HCT116 (cell line): Measurements from ENCODE around the gene ASPRV1.

Experiments
- CTCF ChIP-seq, 3 experiments: fragments of 200-600 bp in 1 of 3; sonication (generic) in 1 of 3; IDR thresholded peaks in 2 of 3; conservative IDR thresholded peaks in 1 of 3; 2 replicates each; pipeline ENCODE4 v1.5.1; 2012 to 2017; ENCODE audit warnings: low read depth in 2 of 3, low read length in 2 of 3, antibody characterized with exemption in 1 of 3, borderline replicate concordance in 1 of 3, control low read depth in 1 of 3, mild to moderate bottlenecking in 1 of 3, mixed read lengths in 1 of 3, mixed run types in 1 of 3, moderate library complexity in 1 of 3; ENCODE audit not compliant: insufficient read depth in 1 of 3
- EGR1 ChIP-seq: IDR thresholded peaks from 2 replicates; pipeline ENCODE4 v1.6.1; 2012; ENCODE audit warnings: low read depth
- EZH2 ChIP-seq: fragments of 200-600 bp; sonication (generic); IDR thresholded peaks from 2 replicates; pipeline ENCODE4 v1.6.1; 2017; ENCODE audit warnings: antibody characterized with exemption, mixed run types
- EZH2phosphoT487 ChIP-seq: fragments of 200-600 bp; IDR thresholded peaks from 2 replicates; pipeline ENCODE4 v1.6.1; 2018; ENCODE audit warnings: antibody characterized with exemption, borderline replicate concordance
- MAX ChIP-seq: IDR thresholded peaks from 2 replicates; pipeline ENCODE4 v1.6.1; 2012
- POLR2A ChIP-seq: IDR thresholded peaks from 2 replicates; pipeline ENCODE4 v1.7.0; 2011; ENCODE audit warnings: borderline replicate concordance; ENCODE audit not compliant: insufficient read depth, insufficient read length; ENCODE audit errors: extremely low read depth
- POLR2AphosphoS5 ChIP-seq: IDR thresholded peaks from 2 replicates; pipeline ENCODE4 v1.6.1; 2011; ENCODE audit warnings: mild to moderate bottlenecking, low read depth, low read length, moderate library complexity
- REST ChIP-seq: IDR thresholded peaks from 2 replicates; pipeline ENCODE4 v1.6.1; 2012; ENCODE audit warnings: low read depth
- SIN3A ChIP-seq: IDR thresholded peaks from 2 replicates; pipeline ENCODE4 v1.6.1; 2012; ENCODE audit warnings: low read depth
- SP1 ChIP-seq: IDR thresholded peaks from 2 replicates; pipeline ENCODE4 v1.6.1; 2012; ENCODE audit warnings: low read depth
- TCF7L2 ChIP-seq: IDR thresholded peaks from 2 replicates; pipeline ENCODE4 v1.7.0; 2011; ENCODE audit warnings: borderline replicate concordance, inconsistent platforms; ENCODE audit not compliant: insufficient read depth, insufficient read length; ENCODE audit errors: extremely low read depth
- ZBTB33 ChIP-seq: IDR thresholded peaks from 2 replicates; pipeline ENCODE4 v1.6.1; 2011; ENCODE audit warnings: mild to moderate bottlenecking, low read length, moderate library complexity; ENCODE audit not compliant: insufficient replicate concordance; ENCODE audit errors: extremely low read depth

- TF ChIP-seq EZH2: no peak
- TF ChIP-seq EGR1: no peak
- no peak for TF ChIP-seq ZBTB33
- TF ChIP-seq MAX: no peak
- no peak for TF ChIP-seq CTCF (IDR thresholded peaks at IDR 0.05 in 2 of 3, conservative IDR thresholded peaks at IDR 0.05 in 1 of 3; ENCODE audit: borderline replicate concordance in 1 of 3, insufficient read depth in 1 of 3, low read depth in 2 of 3, low read length in 2 of 3)
- no peak for TF ChIP-seq TCF7L2
- TF ChIP-seq POLR2A: no peak
- no peak for TF ChIP-seq EZH2phosphoT487
- no peak for TF ChIP-seq POLR2AphosphoS5
- TF ChIP-seq SIN3A: no peak
- TF ChIP-seq SP1: no peak
- no peak for TF ChIP-seq REST
Measured at GRCh38 chr2:69957965-69958364, 3.5 kb downstream of the ASPRV1 start.
